ENCODE measurements around the gene TERT. TPM values are rescaled to one million over a fixed set of nuclear protein-coding genes. Genes with fewer than 3 reads are reported as not detected.
"Not testable (repeated sequence)": the region's sequence is repeated elsewhere in the genome, so short reads cannot be mapped to it uniquely, and the experiment has no call there.

The TERT gene
- total RNA-seq, 2 donors from 2014 or later: 2.3 to 5.1 TPM

GRCh38 chr5:1284336-1284970 lies 10.4 kb downstream of the TERT start:
- intact Hi-C loops (cut with DNase I, micrococcal nuclease); DNase-seq; ATAC-seq: not testable (repeated sequence)

- intact Hi-C loops (cut with DNase I, micrococcal nuclease); DNase-seq; ATAC-seq: not testable (repeated sequence)
Measured at GRCh38 chr5:1283729-1284041, 11.2 kb downstream of the TERT start.

- intact Hi-C loops (cut with DNase I, micrococcal nuclease): not testable (repeated sequence)
Measured at GRCh38 chr5:1282993-1283728, 11.7 kb downstream of the TERT start.

GRCh38 chr5:1282131-1282992 lies 12.5 kb downstream of the TERT start:
- intact Hi-C loops (cut with DNase I, micrococcal nuclease): no loop called here
- peak in 1 of 2 donors; percentile 15 for DNase-seq
- ATAC-seq: no peak

More at GRCh38 chr5:1282993-1283728, 11.7 kb downstream of the TERT start:
- ATAC-seq, DNase-seq: not testable (repeated sequence)

- intact Hi-C loops (cut with DNase I, micrococcal nuclease): no loop called here
- DNase-seq (peak in 1 of 2 donors; percentile 13), ATAC-seq (no peak)
Measured at GRCh38 chr5:1281038-1281882, 13.6 kb downstream of the TERT start.

- no peak for ATAC-seq
- peak in 1 of 2 donors; percentile 18 for DNase-seq
Measured at GRCh38 chr5:1280177-1281037, 14.5 kb downstream of the TERT start.

GRCh38 chr5:1279443-1280151 lies 15.3 kb downstream of the TERT start:
- DNase-seq: peak in 1 of 2 donors; percentile 19
- intact Hi-C loops (cut with DNase I, micrococcal nuclease): no loop called here
- no peak for ATAC-seq

More at GRCh38 chr5:1280177-1281037, 14.5 kb downstream of the TERT start:
- intact Hi-C loops (cut with DNase I, micrococcal nuclease): no loop called here

GRCh38 chr5:1278656-1279442 lies 16.0 kb downstream of the TERT start:
- no peak for ATAC-seq
- DNase-seq: no peak
- intact Hi-C loops (cut with DNase I, micrococcal nuclease): no loop called here

GRCh38 chr5:1278216-1278615 lies 16.7 kb downstream of the TERT start:
- no peak for ATAC-seq
- DNase-seq: no peak
- intact Hi-C loops (cut with DNase I, micrococcal nuclease): no loop called here

GRCh38 chr5:1277781-1278180 lies 17.1 kb downstream of the TERT start:
- intact Hi-C loops (cut with DNase I, micrococcal nuclease): no loop called here
- ATAC-seq: no peak

GRCh38 chr5:1277331-1277730 lies 17.5 kb downstream of the TERT start:
- intact Hi-C loops (cut with DNase I, micrococcal nuclease): no loop called here
- ATAC-seq (no peak), DNase-seq (no peak)

More at GRCh38 chr5:1277781-1278180, 17.1 kb downstream of the TERT start:
- DNase-seq: no peak

- intact Hi-C loops (cut with DNase I, micrococcal nuclease): no loop called here
- DNase-seq (no peak), ATAC-seq (no peak)
Measured at GRCh38 chr5:1276930-1277329, 17.9 kb downstream of the TERT start.

- DNase-seq: not testable (repeated sequence)
Measured at GRCh38 chr5:1275397-1276391, 19.2 kb downstream of the TERT start.

GRCh38 chr5:1274471-1274870 lies 20.4 kb downstream of the TERT start:
- intact Hi-C loops (cut with DNase I, micrococcal nuclease): no loop called here
- ATAC-seq: no peak

More at GRCh38 chr5:1275397-1276391, 19.2 kb downstream of the TERT start:
- ATAC-seq; intact Hi-C loops (cut with DNase I, micrococcal nuclease): not testable (repeated sequence)

GRCh38 chr5:1273745-1274144 lies 21.1 kb downstream of the TERT start:
- intact Hi-C loops (cut with DNase I, micrococcal nuclease): no loop called here
- DNase-seq: no peak
- no peak for ATAC-seq

More at GRCh38 chr5:1274471-1274870, 20.4 kb downstream of the TERT start:
- no peak for DNase-seq

All from left colon (tissue), 2 donors.